Left lung (tissue), 10 donors: ENCODE results near the gene PTPRCAP. TPM values are rescaled to one million over a fixed set of nuclear protein-coding genes. Genes with fewer than 3 reads are reported as not detected.
A peak's percentile ranks its signal among the peaks of the same experiment; 100 is the strongest.

Experiments used
- ATAC-seq: fragments of 200-7000 bp; cut with Tn5 transposase; one replicate; pipeline ENCODE4 v1.9.1; 2020; ENCODE audit warnings: moderate library complexity
- DNase-seq, 4 donors: peaks; one replicate each; pipeline ENCODE4 v3.0.0-alpha.2; 2013 to 2020
- H3K27ac ChIP-seq, 2 donors: fragments of 200-600 bp; sonication (generic) in 1 of 2; one replicate each; pipeline versions ENCODE4 v1.5.0 to v1.8.0; 2020 to 2021
- H3K27me3 ChIP-seq, 2 donors: fragments of 200-600 bp; sonication (generic) in 1 of 2; one replicate each; pipeline versions ENCODE4 v1.5.0 to v1.8.0; 2020 to 2021
- H3K36me3 ChIP-seq, 2 donors: fragments of 200-600 bp; sonication (generic) in 1 of 2; one replicate each; pipeline versions ENCODE4 v1.5.0 to v1.8.0; 2020 to 2021
- H3K4me1 ChIP-seq, 2 donors: fragments of 200-600 bp; one replicate each; pipeline ENCODE4 v1.8.0; 2021
- H3K4me3 ChIP-seq, 2 donors: fragments of 200-600 bp; sonication (generic) in 1 of 2; one replicate each; pipeline versions ENCODE4 v1.5.0 to v1.8.0; 2020 to 2021; ENCODE audit warnings: mild to moderate bottlenecking in 1 of 2
- H3K9me3 ChIP-seq, 2 donors: fragments of 200-600 bp; sonication (generic) in 1 of 2; one replicate each; pipeline versions ENCODE4 v1.5.0 to v1.8.0; 2020 to 2021
- intact Hi-C, 2 donors: fragments of 100-400 bp; cut with DNase I; formaldehyde crosslinking; loops; one replicate each; pipeline versions ENCODE4 v1.11.2 to v1.14.2; 2022
- polyA plus RNA-seq, 6 donors: library from polyadenylated mRNA; unstranded; fragments of 120-200 nt; gene quantifications; one replicate each; pipeline ENCODE4 v1.2.1, GENCODE V29; 2013; ENCODE audit not compliant: insufficient read length in 6 of 6
- total RNA-seq, 2 donors: library from RNA; stranded (reverse); fragmentation: NEBNext Ultra II Directional; extraction: Animal tissue kit (Norgen Biotek cat#: 25700); gene quantifications; one replicate each; pipeline ENCODE4 v1.2.1, GENCODE V29; 2021
- TF ChIP-seq, protein P1 (sequence below), 2 donors: fragments of 200-600 bp; sonication (generic) in 1 of 2; IDR thresholded peaks; one replicate each; pipeline versions ENCODE4 v1.5.0 to v1.8.0; 2021; ENCODE audit warnings: antibody characterized with exemption in 2 of 2
- donor health status: DM: no; HTN: yes; CAD: no.
- donor health status: DM: no; HTN: no; CAD: no.

The PTPRCAP gene
- total and polyA plus RNA-seq, 8 donors = 1.6 to 12.5 (median 2.7) TPM

DNA sequence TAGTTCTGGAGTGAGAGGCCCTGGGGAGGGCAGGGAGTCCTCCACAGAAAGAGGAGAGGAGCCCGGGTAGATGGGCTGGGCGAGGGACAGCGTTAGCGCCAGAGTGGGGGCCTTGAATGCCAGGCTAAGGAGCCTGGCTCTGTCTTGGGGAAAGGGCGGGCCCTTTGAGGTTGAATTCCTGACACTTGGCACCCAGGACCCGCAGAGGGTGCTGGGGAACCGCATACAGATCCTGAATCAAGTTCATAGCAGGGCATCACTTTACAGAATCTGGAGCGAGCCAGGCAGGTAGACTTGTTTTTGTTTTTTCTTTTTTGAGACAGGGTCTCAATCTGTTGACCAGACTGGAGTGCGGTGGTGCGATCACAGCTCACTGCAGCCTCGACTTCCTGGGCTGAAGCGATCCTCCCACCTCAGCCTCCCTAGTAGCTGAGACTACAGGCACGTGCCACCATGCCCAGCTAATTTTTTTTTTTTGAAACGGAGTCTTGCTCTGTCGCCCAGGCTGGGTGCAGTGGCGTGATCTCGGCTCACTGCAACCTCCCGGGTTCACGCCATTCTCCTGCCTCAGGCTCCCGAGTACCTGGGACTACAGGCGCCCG, 16.0 kb downstream of the PTPRCAP start:
- intact Hi-C loops = no loop called here
- ATAC-seq (peak; percentile 20), DNase-seq (no peak)
- TF ChIP-seq, protein P1, sequence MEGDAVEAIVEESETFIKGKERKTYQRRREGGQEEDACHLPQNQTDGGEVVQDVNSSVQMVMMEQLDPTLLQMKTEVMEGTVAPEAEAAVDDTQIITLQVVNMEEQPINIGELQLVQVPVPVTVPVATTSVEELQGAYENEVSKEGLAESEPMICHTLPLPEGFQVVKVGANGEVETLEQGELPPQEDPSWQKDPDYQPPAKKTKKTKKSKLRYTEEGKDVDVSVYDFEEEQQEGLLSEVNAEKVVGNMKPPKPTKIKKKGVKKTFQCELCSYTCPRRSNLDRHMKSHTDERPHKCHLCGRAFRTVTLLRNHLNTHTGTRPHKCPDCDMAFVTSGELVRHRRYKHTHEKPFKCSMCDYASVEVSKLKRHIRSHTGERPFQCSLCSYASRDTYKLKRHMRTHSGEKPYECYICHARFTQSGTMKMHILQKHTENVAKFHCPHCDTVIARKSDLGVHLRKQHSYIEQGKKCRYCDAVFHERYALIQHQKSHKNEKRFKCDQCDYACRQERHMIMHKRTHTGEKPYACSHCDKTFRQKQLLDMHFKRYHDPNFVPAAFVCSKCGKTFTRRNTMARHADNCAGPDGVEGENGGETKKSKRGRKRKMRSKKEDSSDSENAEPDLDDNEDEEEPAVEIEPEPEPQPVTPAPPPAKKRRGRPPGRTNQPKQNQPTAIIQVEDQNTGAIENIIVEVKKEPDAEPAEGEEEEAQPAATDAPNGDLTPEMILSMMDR (IDR thresholded peaks at IDR 0.05) = no peak
- Histone ChIP-seq H3K36me3 (no peaks in the 10 kb centered on the region), H3K4me1 (peaks cover 9 to 40% of the 10 kb centered on the region in 2 donors), H3K9me3 (no peaks in the 10 kb centered on the region), H3K4me3 (peak overlapping the region in 1 of 2 donors; percentile 56), H3K27me3 (peaks cover 0 to 10% of the 10 kb centered on the region in 2 donors), H3K27ac (peak overlapping the region in 1 of 2 donors; percentile 86)

DNA sequence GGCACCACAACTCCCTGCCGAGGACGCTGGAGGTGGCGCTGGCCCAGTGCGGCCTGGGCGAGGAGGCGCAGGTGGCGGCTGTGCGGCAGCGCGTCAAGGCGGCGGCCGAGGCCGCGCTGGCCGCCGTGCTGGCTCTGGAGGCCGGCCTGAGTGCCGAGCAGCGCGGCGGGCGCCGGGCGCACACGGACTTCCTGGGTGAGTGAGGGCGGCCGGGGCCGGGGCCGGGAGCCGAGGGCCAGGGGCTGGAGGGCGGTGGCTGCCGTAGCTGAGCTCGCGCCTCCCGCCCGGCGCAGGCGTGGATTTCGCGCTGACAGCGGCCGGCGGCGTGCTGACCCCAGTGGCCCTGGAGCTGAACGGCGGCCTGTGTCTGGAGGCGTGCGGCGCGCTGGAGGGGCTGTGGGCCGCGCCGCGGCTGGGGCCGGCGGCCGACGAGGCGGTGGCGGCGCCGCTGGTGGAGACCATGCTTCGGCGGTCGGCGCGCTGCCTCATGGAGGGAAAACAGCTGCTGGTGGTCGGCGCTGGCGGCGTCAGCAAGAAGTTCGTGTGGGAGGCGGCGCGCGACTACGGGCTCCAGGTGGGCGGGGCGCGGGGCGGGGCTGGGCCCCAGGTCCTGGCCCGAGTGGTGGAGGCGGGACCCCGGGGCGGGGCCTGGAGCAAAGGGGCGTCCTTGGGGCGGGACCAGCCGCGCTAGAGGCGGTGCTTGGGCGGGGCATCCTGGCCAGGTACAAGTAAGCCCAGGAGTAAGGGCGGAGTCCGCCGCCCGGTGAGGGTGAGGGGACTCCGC, 16.6 kb downstream of the PTPRCAP start:
- no peaks in the 10 kb centered on the region for H3K36me3 ChIP-seq
- no peaks in the 10 kb centered on the region for H3K9me3 ChIP-seq
- intact Hi-C loops = no loop called here
- DNase-seq = peak; percentile 90 to 100 (median 96)
- H3K4me3 ChIP-seq = peak overlapping the region; percentile 40 to 56
- ATAC-seq = peak; percentile 97
- peak overlapping the region; percentile 85 to 86 for H3K27ac ChIP-seq
- H3K4me1 ChIP-seq = peaks cover 11 to 47% of the 10 kb centered on the region in 2 donors
- peaks cover 0 to 17% of the 10 kb centered on the region in 2 donors for H3K27me3 ChIP-seq
- TF ChIP-seq, protein P1 (IDR thresholded peaks at IDR 0.05) = no peak

DNA sequence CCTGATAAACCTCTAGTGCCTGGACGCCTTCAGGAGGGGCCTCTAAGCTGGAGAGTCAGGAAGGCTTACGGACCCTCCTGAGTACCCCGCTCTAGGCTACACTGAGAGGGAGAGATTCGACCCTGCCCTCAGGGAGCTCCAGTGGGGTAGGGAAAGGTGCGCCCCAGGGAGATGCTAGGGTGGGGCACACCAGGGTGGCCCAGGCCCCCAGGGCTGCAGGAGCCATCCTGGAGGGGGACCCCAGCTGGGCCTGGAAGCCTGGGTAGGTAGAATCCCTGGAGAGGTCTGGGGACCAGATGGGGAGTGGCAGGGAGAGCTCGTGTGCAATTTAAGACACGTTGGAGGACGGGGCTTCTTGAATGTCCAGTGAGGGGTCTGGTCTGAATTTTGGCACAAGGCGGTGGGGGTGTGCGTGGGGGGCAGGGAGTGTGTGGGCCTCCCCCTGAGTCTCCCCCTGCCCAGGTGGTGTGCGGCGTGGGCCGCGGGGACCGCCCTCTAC, 17.3 kb downstream of the PTPRCAP start:
- Histone ChIP-seq H3K4me1 (peaks cover 14 to 53% of the 10 kb centered on the region in 2 donors), H3K9me3 (no peaks in the 10 kb centered on the region), H3K36me3 (no peaks in the 10 kb centered on the region), H3K27ac (peak overlapping the region; percentile 85 to 86), H3K27me3 (peaks cover 0 to 24% of the 10 kb centered on the region in 2 donors), H3K4me3 (peak overlapping the region; percentile 40 to 56)
- intact Hi-C loops = no loop called here
- no peak for ATAC-seq
- TF ChIP-seq, protein P1 (IDR thresholded peaks at IDR 0.05) = no peak
- no peak for DNase-seq

DNA sequence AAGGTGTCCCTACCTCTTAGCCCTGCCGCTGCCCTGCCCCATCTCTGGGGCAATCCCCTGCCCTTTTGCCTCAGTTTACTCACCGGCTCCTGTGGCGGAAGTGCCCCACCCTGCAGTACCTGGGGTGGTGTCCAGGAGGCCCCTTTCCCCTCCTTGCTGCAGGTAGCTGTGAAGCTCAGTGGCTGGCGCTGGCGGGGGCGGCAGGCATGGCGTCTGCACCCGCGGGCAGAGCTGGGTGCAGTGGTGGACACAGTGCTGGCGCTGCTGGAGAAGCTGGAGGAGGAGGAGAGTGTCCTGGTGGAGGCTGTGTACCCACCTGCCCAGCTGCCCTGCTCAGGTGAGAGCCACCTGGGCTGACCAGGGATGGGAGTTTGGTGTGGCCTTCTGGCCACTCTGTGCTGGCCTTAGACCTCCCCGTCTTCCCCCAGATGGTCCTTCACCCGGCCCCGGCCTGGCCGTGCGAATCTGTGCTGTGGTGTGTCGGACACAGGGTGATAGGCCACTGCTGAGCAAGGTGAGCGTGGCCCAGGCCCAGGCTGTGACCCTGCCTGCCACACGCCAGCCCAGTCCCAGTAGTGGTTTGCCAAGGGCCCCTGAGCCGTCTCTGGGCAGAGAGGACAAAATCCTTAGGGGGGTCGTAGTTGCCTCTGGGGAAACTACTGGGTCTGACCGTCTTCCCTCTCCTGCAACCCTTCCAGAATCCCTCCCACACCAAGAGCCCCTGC, 18.0 kb downstream of the PTPRCAP start:
- Histone ChIP-seq H3K27me3 (peaks cover 0 to 31% of the 10 kb centered on the region in 2 donors), H3K36me3 (no peaks in the 10 kb centered on the region), H3K9me3 (no peaks in the 10 kb centered on the region), H3K27ac (no peak overlapping the region), H3K4me3 (no peak overlapping the region), H3K4me1 (peaks cover 16 to 56% of the 10 kb centered on the region in 2 donors)
- intact Hi-C loops = no loop called here
- ATAC-seq (no peak), DNase-seq (no peak)
- TF ChIP-seq, protein P1 (IDR thresholded peaks at IDR 0.05) = no peak
